SK-N-SH (cell line): ENCODE measurements around the gene MEG3. TPM values are rescaled to one million over a fixed set of nuclear protein-coding genes. Genes with fewer than 3 reads are reported as not detected.

Source experiments
- CTCF ChIA-PET: fragments of 300-600, 350-600 bp; formaldehyde crosslinking; extraction: SDS; loops from one replicate; lab custom pipeline; 2021; lab: Yijun Ruan, JAX
- POLR2A ChIA-PET: fragments of 350-600 bp; sonication (Branson Sonifier 250); formaldehyde crosslinking; extraction: SDS; loops from one replicate; lab custom pipeline; 2020; ENCODE audit warnings: antibody characterized with exemption, inconsistent platforms; lab: Yijun Ruan, JAX
- DNase-seq: peaks from one replicate; pipeline ENCODE4 v3.0.0; 2012
- H2AFZ ChIP-seq: fragments of 200-600 bp; sonication (generic); 2 replicates; pipeline ENCODE4 v1.8.1; 2016; ENCODE audit warnings: antibody characterized with exemption, mild to moderate bottlenecking, low read depth
- H3F3A ChIP-seq: fragments of 200-600 bp; sonication (generic); replicated peaks from 2 replicates; pipeline ENCODE3; 2016; ENCODE audit warnings: antibody characterized with exemption, mild to moderate bottlenecking; ENCODE audit not compliant: insufficient read depth
- H3K27ac ChIP-seq, 2 experiments: fragments of 200-500 bp in 1 of 2; fragments of 200-600 bp in 1 of 2; sonication (Bioruptor generic) in 1 of 2; sonication (generic), shearing (Covaris generic) in 1 of 2; 2 replicates each; pipeline versions ENCODE4 v1.5.1 to v1.6.1; 2014 to 2016; ENCODE audit warnings: low read depth in 2 of 2, inconsistent platforms in 1 of 2, low read length in 1 of 2, mild to moderate bottlenecking in 1 of 2, mixed read lengths in 1 of 2
- H3K27me3 ChIP-seq: fragments of 200-600 bp; sonication (generic), shearing (Covaris generic); 2 replicates; pipeline ENCODE4 v1.6.1; 2016; ENCODE audit warnings: mixed run types; ENCODE audit not compliant: insufficient read depth
- H3K36me3 ChIP-seq, 2 experiments: fragments of 200-500 bp in 1 of 2; fragments of 200-600 bp in 1 of 2; sonication (Bioruptor generic) in 1 of 2; sonication (generic) in 1 of 2; replicated peaks in 1 of 2; 2 replicates each; pipeline versions ENCODE3 to v1.5.1; 2014 to 2016; ENCODE audit warnings: low read length in 1 of 2, mild to moderate bottlenecking in 1 of 2; ENCODE audit not compliant: insufficient read depth in 2 of 2, control insufficient read depth in 1 of 2
- H3K4me1 ChIP-seq, 2 experiments: fragments of 200-500 bp in 1 of 2; fragments of 200-600 bp in 1 of 2; sonication (Bioruptor generic) in 1 of 2; sonication (generic), shearing (Covaris generic) in 1 of 2; 2 replicates each; pipeline versions ENCODE4 v1.5.1 to v1.6.1; 2014 to 2016; ENCODE audit warnings: low read depth in 1 of 2, low read length in 1 of 2, mixed run types in 1 of 2; ENCODE audit not compliant: insufficient read depth in 2 of 2, control insufficient read depth in 1 of 2
- H3K4me2 ChIP-seq: fragments of 200-600 bp; sonication (generic), shearing (Covaris generic); 2 replicates; pipeline ENCODE4 v1.6.1; 2017; ENCODE audit warnings: mixed run types
- H3K4me3 ChIP-seq, 2 experiments: fragments of 200-500 bp in 1 of 2; fragments of 200-600 bp in 1 of 2; sonication (Bioruptor generic) in 1 of 2; sonication (generic), shearing (Covaris generic) in 1 of 2; 2 replicates each; pipeline versions ENCODE4 v1.5.1 to v1.8.1; 2014 to 2016; ENCODE audit warnings: low read depth in 2 of 2, inconsistent platforms in 1 of 2, low read length in 1 of 2, mild to moderate bottlenecking in 1 of 2, mixed read lengths in 1 of 2, moderate library complexity in 1 of 2
- H3K79me2 ChIP-seq: fragments of 200-600 bp; sonication (generic); 2 replicates; pipeline ENCODE4 v1.8.1; 2017; ENCODE audit warnings: mild to moderate bottlenecking; ENCODE audit not compliant: insufficient read depth
- H3K9ac ChIP-seq: fragments of 200-600 bp; sonication (generic); 2 replicates; pipeline ENCODE4 v1.6.1; 2017; ENCODE audit warnings: mixed run types
- H3K9me2 ChIP-seq: fragments of 200-600 bp; sonication (generic); 2 replicates; pipeline ENCODE4 v1.6.1; 2017; ENCODE audit warnings: mixed run types
- H3K9me3 ChIP-seq: fragments of 200-600 bp; sonication (generic); 2 replicates; pipeline ENCODE4 v1.6.1; 2017; ENCODE audit warnings: mixed run types, mild to moderate bottlenecking, moderate library complexity
- H4K20me1 ChIP-seq: fragments of 200-600 bp; sonication (generic); 2 replicates; pipeline ENCODE4 v1.6.1; 2017; ENCODE audit warnings: mild to moderate bottlenecking, mixed run types; ENCODE audit not compliant: insufficient read depth
- ELF1 ChIP-seq: IDR thresholded peaks from 2 replicates; pipeline ENCODE4 v1.4.0; 2012
- FOSL2 ChIP-seq: IDR thresholded peaks from 2 replicates; pipeline ENCODE4 v1.4.0; 2012; ENCODE audit warnings: low read depth, mild to moderate bottlenecking, moderate library complexity, borderline replicate concordance
- FOXM1 ChIP-seq: IDR thresholded peaks from 2 replicates; pipeline ENCODE4 v1.4.0; 2012; ENCODE audit warnings: low read depth, mild to moderate bottlenecking
- GABPA ChIP-seq: IDR thresholded peaks from 2 replicates; pipeline ENCODE4 v1.4.0; 2012; ENCODE audit warnings: low read depth, mild to moderate bottlenecking
- IRF3 ChIP-seq: fragments of 150-350 bp; IDR thresholded peaks from 2 replicates; pipeline ENCODE4 v1.6.1; 2016; ENCODE audit warnings: mild to moderate bottlenecking, low read depth, low read length
- JUND ChIP-seq: IDR thresholded peaks from 2 replicates; pipeline ENCODE4 v1.4.0; 2012
- MEF2A ChIP-seq: IDR thresholded peaks from 2 replicates; pipeline ENCODE4 v1.4.0; 2012; ENCODE audit warnings: low read depth, borderline replicate concordance
- MXI1 ChIP-seq: IDR thresholded peaks from 2 replicates; pipeline ENCODE4 v1.6.1; 2012; ENCODE audit warnings: mild to moderate bottlenecking, low read depth, low read length, improper control_type of control experiment
- NFIC ChIP-seq: IDR thresholded peaks from 2 replicates; pipeline ENCODE4 v1.4.0; 2012; ENCODE audit warnings: borderline replicate concordance
- POLR2AphosphoS5 ChIP-seq: IDR thresholded peaks from 2 replicates; pipeline ENCODE4 v1.6.1; 2012; ENCODE audit warnings: low read depth, low read length
- RAD21 ChIP-seq: IDR thresholded peaks from 2 replicates; pipeline ENCODE4 v1.6.1; 2012; ENCODE audit warnings: mild to moderate bottlenecking, low read length
- RFX5 ChIP-seq: IDR thresholded peaks from 2 replicates; pipeline ENCODE4 v1.6.1; 2012; ENCODE audit warnings: mild to moderate bottlenecking, improper control_type of control experiment, low read length
- RXRA ChIP-seq: IDR thresholded peaks from 2 replicates; pipeline ENCODE4 v1.4.0; 2012; ENCODE audit warnings: low read depth, mild to moderate bottlenecking, borderline replicate concordance
- SMC3 ChIP-seq: IDR thresholded peaks from 2 replicates; pipeline ENCODE4 v1.6.1; 2012; ENCODE audit warnings: low read depth, low read length, improper control_type of control experiment
- TAF1 ChIP-seq: IDR thresholded peaks from 2 replicates; pipeline ENCODE4 v1.6.1; 2012; ENCODE audit warnings: low read depth, mild to moderate bottlenecking, low read length, moderate library complexity, borderline replicate concordance
- TEAD4 ChIP-seq: IDR thresholded peaks from 2 replicates; pipeline ENCODE4 v1.4.0; 2012; ENCODE audit warnings: mild to moderate bottlenecking, borderline replicate concordance; ENCODE audit not compliant: insufficient read depth
- USF1 ChIP-seq: IDR thresholded peaks from 2 replicates; pipeline ENCODE4 v1.4.0; 2012; ENCODE audit warnings: low read depth, borderline replicate concordance
- USF2 ChIP-seq: fragments of 150-350 bp; IDR thresholded peaks from 2 replicates; pipeline ENCODE4 v1.6.1; 2017; ENCODE audit warnings: antibody characterized with exemption, low read length, low read depth, borderline replicate concordance
- WGBS: methylation state at CpG from one replicate; pipeline ENCODE4 v1.1.6; 2017; ENCODE audit warnings: low lambda C conversion rate; 5-methylcytosine and 5-hydroxymethylcytosine counted together
- polyA plus RNA-seq, 3 experiments: library from polyadenylated mRNA; depleted of rRNA; stranded (reverse); fragments of >200 nt; gene quantifications; 2 replicates each; pipeline ENCODE4 v1.2.3, GENCODE V29; 2012
- TF ChIP-seq, protein P1 (sequence below): IDR thresholded peaks from 2 replicates; pipeline ENCODE4; 2012

Gene MEG3
- polyA plus RNA-seq, 1 of the 3 experiments (the other 2 are of a cell fraction) = not detected

- no peaks in the 10 kb centered on the region for H3K9me3 ChIP-seq
- H4K20me1 ChIP-seq = no peaks in the 10 kb centered on the region
- no peak overlapping the region for H3K4me2 ChIP-seq
- no peak overlapping the region for H3K4me3 ChIP-seq
- no peaks in the 10 kb centered on the region for H3K9me2 ChIP-seq
- no peak for DNase-seq
- no peaks in the 10 kb centered on the region for H3K36me3 ChIP-seq
- H3K79me2 ChIP-seq = no peaks in the 10 kb centered on the region
- no peak overlapping the region for H3K9ac ChIP-seq
- H3K27ac ChIP-seq = peak overlapping the region in 1 of 2 experiments; percentile 58; a peak in 1 of 4 replicates
- H3K4me1 ChIP-seq = peaks cover 0 to 49% of the 10 kb centered on the region in 2 experiments; a peak in 1 of 4 replicates
- no peak overlapping the region for H2AFZ ChIP-seq
- H3F3A ChIP-seq = no peaks in the 10 kb centered on the region
- ChIA-PET CTCF (interaction anchor here (0.8 to 0.9 kb wide), 2 partner anchors 63 to 117 kb away, joined by 3 read pairs; no protein-coding TSS in a partner anchor), POLR2A (no interaction called here)
- no peak for TF ChIP-seq RAD21
- TF ChIP-seq, protein P1, sequence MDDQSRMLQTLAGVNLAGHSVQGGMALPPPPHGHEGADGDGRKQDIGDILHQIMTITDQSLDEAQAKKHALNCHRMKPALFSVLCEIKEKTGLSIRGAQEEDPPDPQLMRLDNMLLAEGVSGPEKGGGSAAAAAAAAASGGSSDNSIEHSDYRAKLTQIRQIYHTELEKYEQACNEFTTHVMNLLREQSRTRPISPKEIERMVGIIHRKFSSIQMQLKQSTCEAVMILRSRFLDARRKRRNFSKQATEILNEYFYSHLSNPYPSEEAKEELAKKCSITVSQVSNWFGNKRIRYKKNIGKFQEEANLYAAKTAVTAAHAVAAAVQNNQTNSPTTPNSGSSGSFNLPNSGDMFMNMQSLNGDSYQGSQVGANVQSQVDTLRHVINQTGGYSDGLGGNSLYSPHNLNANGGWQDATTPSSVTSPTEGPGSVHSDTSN = no peak
- TF ChIP-seq IRF3 = no peak
- no peak for TF ChIP-seq USF1
- TF ChIP-seq ELF1 = no peak
- TF ChIP-seq FOXM1 = no peak
- no peak for TF ChIP-seq MEF2A
- no peak for TF ChIP-seq TAF1
- TF ChIP-seq POLR2AphosphoS5 = no peak
- no peak for TF ChIP-seq SMC3
- TF ChIP-seq USF2 = no peak
- no peak for TF ChIP-seq NFIC
- no peak for TF ChIP-seq FOSL2
- TF ChIP-seq JUND = no peak
- no peak for TF ChIP-seq GABPA
- no peak for TF ChIP-seq RXRA
- TF ChIP-seq MXI1 = no peak
- TF ChIP-seq TEAD4 = no peak
- TF ChIP-seq RFX5 = no peak
- 59% methylated on average over 13 of the region's 14 CpGs for WGBS
- no peaks in the 10 kb centered on the region for H3K27me3 ChIP-seq
These were observed 35.2 kb upstream of the MEG3 start for GRCh38 chr14:100790502-100791347.
